IMR-90 (cell line): Measurements from ENCODE around the gene SH2D6. TPM values are rescaled to one million over a fixed set of nuclear protein-coding genes. Genes with fewer than 3 reads are reported as not detected.

ENCODE experiments used
- ATAC-seq: fragments of 200-7000 bp; cut with Tn5 transposase; 2 replicates; pipeline ENCODE4 v1.9.1; 2020; ENCODE audit warnings: low read depth, mild to moderate bottlenecking, moderate library complexity
- BruUV-seq: library from RNA; stranded (reverse); fragments of 400-500 nt; replicated peaks from 2 replicates; lab custom pipeline; 2021; lab: Mats Ljungman, UMichigan
- CTCF ChIA-PET: fragments of 300-600 bp; formaldehyde crosslinking; extraction: SDS; loops from one replicate; lab custom pipeline; 2021; ENCODE audit warnings: antibody characterized with exemption; lab: Yijun Ruan, JAX
- POLR2A ChIA-PET: fragments of 300-600 bp; sonication (Branson Sonifier 250); formaldehyde crosslinking; loops from one replicate; lab custom pipeline; 2022; ENCODE audit warnings: antibody characterized with exemption; ENCODE audit not compliant: unreplicated experiment; lab: Charles Lee
- DNase-seq: peaks from one replicate; pipeline ENCODE4 v3.0.0; 2013
- H2AFZ ChIP-seq: replicated peaks from 2 replicates; pipeline ENCODE3; 2013; ENCODE audit warnings: low read length, mild to moderate bottlenecking; ENCODE audit not compliant: poor library complexity
- H2AK5ac ChIP-seq: 2 replicates; pipeline ENCODE4 v1.6.1; 2013; ENCODE audit warnings: low read depth, low read length, inconsistent platforms
- H2AK9ac ChIP-seq: replicated peaks from 2 replicates; pipeline ENCODE3; 2013; ENCODE audit warnings: mild to moderate bottlenecking, low read depth, low read length, moderate library complexity; ENCODE audit not compliant: poor library complexity
- H2BK120ac ChIP-seq: 2 replicates; pipeline ENCODE4 v1.6.1; 2013; ENCODE audit warnings: low read depth, low read length, inconsistent platforms
- H2BK15ac ChIP-seq: 3 replicates; pipeline ENCODE4 v1.6.1; 2013; ENCODE audit warnings: low read depth, low read length, inconsistent platforms
- H2BK20ac ChIP-seq: 2 replicates; pipeline ENCODE4 v1.6.1; 2013; ENCODE audit warnings: low read depth, mild to moderate bottlenecking, inconsistent platforms, low read length, moderate library complexity
- H2BK5ac ChIP-seq: 2 replicates; pipeline ENCODE4 v1.6.1; 2013; ENCODE audit warnings: mild to moderate bottlenecking, low read depth, low read length, inconsistent platforms; ENCODE audit not compliant: poor library complexity, severe bottlenecking
- H3K14ac ChIP-seq: replicated peaks from 2 replicates; pipeline ENCODE4 v1.6.1; 2013; ENCODE audit warnings: low read depth, low read length, inconsistent platforms
- H3K18ac ChIP-seq: 2 replicates; pipeline ENCODE4 v1.6.1; 2013; ENCODE audit warnings: low read depth, low read length, control low read depth
- H3K23ac ChIP-seq: 2 replicates; pipeline ENCODE4 v1.6.1; 2013; ENCODE audit warnings: low read depth, low read length, inconsistent platforms
- H3K27ac ChIP-seq: 2 replicates; pipeline ENCODE4 v1.5.1; 2013; ENCODE audit warnings: mild to moderate bottlenecking, control low read depth, low read length; ENCODE audit not compliant: insufficient read depth
- H3K27me3 ChIP-seq: 2 replicates; pipeline ENCODE4 v1.6.1; 2013; ENCODE audit warnings: low read length; ENCODE audit not compliant: control insufficient read depth, insufficient read depth
- H3K36me3 ChIP-seq: 2 replicates; pipeline ENCODE4 v1.6.1; 2013; ENCODE audit warnings: low read length, mixed read lengths; ENCODE audit not compliant: control insufficient read depth, insufficient read depth
- H3K4ac ChIP-seq: 2 replicates; pipeline ENCODE4 v1.6.1; 2013; ENCODE audit warnings: low read depth, low read length, inconsistent platforms
- H3K4me1 ChIP-seq: 2 replicates; pipeline ENCODE4 v1.6.1; 2013; ENCODE audit warnings: low read length, mixed read lengths; ENCODE audit not compliant: control insufficient read depth, insufficient read depth
- H3K4me2 ChIP-seq: 2 replicates; pipeline ENCODE4 v1.6.1; 2013; ENCODE audit warnings: low read depth, mild to moderate bottlenecking, control low read depth, low read length, moderate library complexity
- H3K4me3 ChIP-seq: 2 replicates; pipeline ENCODE4 v1.5.1; 2013; ENCODE audit warnings: low read depth, mild to moderate bottlenecking, control low read depth, low read length, moderate library complexity; ENCODE audit not compliant: insufficient read depth
- H3K56ac ChIP-seq: 2 replicates; pipeline ENCODE4 v1.6.1; 2013; ENCODE audit warnings: low read length, inconsistent platforms; ENCODE audit not compliant: insufficient read depth; ENCODE audit errors: extremely low read depth
- H3K79me1 ChIP-seq, 2 experiments: 2 replicates each; pipeline ENCODE4 v1.6.1; 2013; ENCODE audit warnings: low read length in 2 of 2, inconsistent platforms in 1 of 2, low read depth in 1 of 2
- H3K9ac ChIP-seq: 2 replicates; pipeline ENCODE4 v1.6.1; 2013; ENCODE audit warnings: low read depth, low read length, control low read depth
- H3K9me1 ChIP-seq: 2 replicates; pipeline ENCODE4 v1.6.1; 2013; ENCODE audit warnings: low read length, inconsistent platforms; ENCODE audit not compliant: insufficient read depth
- H3K9me3 ChIP-seq: 2 replicates; pipeline ENCODE4 v1.6.1; 2013; ENCODE audit warnings: low read length; ENCODE audit not compliant: control insufficient read depth, insufficient read depth
- H4K20me1 ChIP-seq: 2 replicates; pipeline ENCODE4 v1.6.1; 2013; ENCODE audit warnings: low read length, inconsistent platforms; ENCODE audit not compliant: insufficient read depth
- H4K5ac ChIP-seq: 2 replicates; pipeline ENCODE4 v1.6.1; 2013; ENCODE audit warnings: mild to moderate bottlenecking, low read depth, low read length, control low read depth
- H4K8ac ChIP-seq, 2 experiments: 2 replicates each; pipeline ENCODE4 v1.6.1; 2013; ENCODE audit warnings: low read depth in 2 of 2, low read length in 2 of 2, control low read depth in 1 of 2, inconsistent platforms in 1 of 2
- H4K91ac ChIP-seq: 2 replicates; pipeline ENCODE4 v1.6.1; 2013; ENCODE audit warnings: low read depth, low read length, inconsistent platforms; ENCODE audit not compliant: insufficient read depth
- BHLHE40 ChIP-seq: fragments of 150-350 bp; IDR thresholded peaks from 2 replicates; pipeline ENCODE4 v1.6.1; 2016; ENCODE audit warnings: mild to moderate bottlenecking, low read depth, low read length
- CEBPB ChIP-seq: IDR thresholded peaks from 2 replicates; pipeline ENCODE4 v1.6.1; 2012; ENCODE audit warnings: low read depth, low read length, improper control_type of control experiment
- FOS ChIP-seq: fragments of 150-350 bp; IDR thresholded peaks from 2 replicates; pipeline ENCODE4 v1.6.1; 2016; ENCODE audit warnings: low read depth, low read length
- MAFK ChIP-seq: IDR thresholded peaks from 2 replicates; pipeline ENCODE4 v1.6.1; 2012; ENCODE audit warnings: low read depth, low read length, improper control_type of control experiment
- MAZ ChIP-seq: IDR thresholded peaks from 2 replicates; pipeline ENCODE4 v1.6.1; 2012; ENCODE audit warnings: low read depth, mild to moderate bottlenecking, low read length, improper control_type of control experiment, moderate library complexity, borderline replicate concordance
- MXI1 ChIP-seq: IDR thresholded peaks from 2 replicates; pipeline ENCODE4 v1.6.1; 2012; ENCODE audit warnings: low read depth, mild to moderate bottlenecking, low read length, moderate library complexity, borderline replicate concordance
- POLR2A ChIP-seq: IDR thresholded peaks from 2 replicates; pipeline ENCODE4 v1.6.1; 2012; ENCODE audit warnings: mild to moderate bottlenecking, low read depth, low read length
- RAD21 ChIP-seq: IDR thresholded peaks from 2 replicates; pipeline ENCODE4 v1.6.1; 2012; ENCODE audit warnings: low read length, improper control_type of control experiment
- RCOR1 ChIP-seq: IDR thresholded peaks from 2 replicates; pipeline ENCODE4 v1.6.1; 2012; ENCODE audit warnings: mild to moderate bottlenecking, low read length, improper control_type of control experiment; ENCODE audit not compliant: insufficient replicate concordance
- RFX5 ChIP-seq: IDR thresholded peaks from 2 replicates; pipeline ENCODE4 v1.8.0; 2012; ENCODE audit warnings: low read depth, mild to moderate bottlenecking, low read length, moderate library complexity
- SMC3 ChIP-seq: fragments of 150-350 bp; IDR thresholded peaks from 2 replicates; pipeline ENCODE4 v1.6.1; 2016; ENCODE audit warnings: low read depth, mild to moderate bottlenecking, antibody characterized with exemption, low read length, moderate library complexity
- WGBS, 2 experiments: methylation state at CpG; one replicate each; pipeline versions ENCODE4 v1.1.5 to v1.1.7; 2013; ENCODE audit warnings: missing lambda C conversion rate in 2 of 2; ENCODE audit not compliant: insufficient read length in 1 of 2; ENCODE audit errors: extremely low coverage in 2 of 2; 5-methylcytosine and 5-hydroxymethylcytosine counted together
- dilution Hi-C: fragments of 300-500 bp; cut with HindIII; formaldehyde crosslinking; loops from one replicate; pipeline ENCODE4 v1.14.3; 2018; ENCODE audit warnings: low sequenced_read_pairs; ENCODE audit not compliant: unreplicated experiment
- in situ Hi-C: fragments of 300-500 bp; cut with MboI; formaldehyde crosslinking; loops from 3 replicates; pipeline ENCODE4 v1.14.3; 2019; ENCODE audit warnings: low sequenced_read_pairs, inconsistent platforms, mixed read lengths
- intact Hi-C: fragments of 100-400 bp; cut with micrococcal nuclease; formaldehyde crosslinking; loops from 2 replicates; pipeline ENCODE4 v1.10.0; 2022
- polyA plus RNA-seq, 3 experiments: library from polyadenylated mRNA; depleted of rRNA; stranded (reverse); fragments of >200 nt; gene quantifications; 2 replicates each; pipeline ENCODE4 v1.2.3, GENCODE V29; 2012; ENCODE audit warnings: low replicate concordance in 1 of 3
- total RNA-seq: library from RNA; depleted of rRNA; stranded (reverse); fragments of >200 nt; gene quantifications from 2 replicates; pipeline ENCODE4 v1.2.3, GENCODE V29; 2012
- TF ChIP-seq, protein P1 (sequence below): fragments of 150-350 bp; IDR thresholded peaks from 2 replicates; pipeline ENCODE4 v1.6.1; 2016; ENCODE audit warnings: low read depth, mild to moderate bottlenecking, low read length, moderate library complexity, borderline replicate concordance
- TF ChIP-seq, protein P2 (sequence below): conservative IDR thresholded peaks from 2 replicates; pipeline ENCODE4 v1.5.1; 2012; ENCODE audit warnings: mild to moderate bottlenecking, low read depth, low read length, improper control_type of control experiment
- TF ChIP-seq, protein P3 (sequence below): fragments of 150-350 bp; IDR thresholded peaks from 2 replicates; pipeline ENCODE4 v1.6.1; 2017; ENCODE audit warnings: mild to moderate bottlenecking, antibody characterized with exemption, low read length, low read depth

SH2D6 gene
- total and polyA plus RNA-seq, 2 of the 4 experiments (the other 2 are of a cell fraction), result 0.32 to 0.36 TPM

DNA sequence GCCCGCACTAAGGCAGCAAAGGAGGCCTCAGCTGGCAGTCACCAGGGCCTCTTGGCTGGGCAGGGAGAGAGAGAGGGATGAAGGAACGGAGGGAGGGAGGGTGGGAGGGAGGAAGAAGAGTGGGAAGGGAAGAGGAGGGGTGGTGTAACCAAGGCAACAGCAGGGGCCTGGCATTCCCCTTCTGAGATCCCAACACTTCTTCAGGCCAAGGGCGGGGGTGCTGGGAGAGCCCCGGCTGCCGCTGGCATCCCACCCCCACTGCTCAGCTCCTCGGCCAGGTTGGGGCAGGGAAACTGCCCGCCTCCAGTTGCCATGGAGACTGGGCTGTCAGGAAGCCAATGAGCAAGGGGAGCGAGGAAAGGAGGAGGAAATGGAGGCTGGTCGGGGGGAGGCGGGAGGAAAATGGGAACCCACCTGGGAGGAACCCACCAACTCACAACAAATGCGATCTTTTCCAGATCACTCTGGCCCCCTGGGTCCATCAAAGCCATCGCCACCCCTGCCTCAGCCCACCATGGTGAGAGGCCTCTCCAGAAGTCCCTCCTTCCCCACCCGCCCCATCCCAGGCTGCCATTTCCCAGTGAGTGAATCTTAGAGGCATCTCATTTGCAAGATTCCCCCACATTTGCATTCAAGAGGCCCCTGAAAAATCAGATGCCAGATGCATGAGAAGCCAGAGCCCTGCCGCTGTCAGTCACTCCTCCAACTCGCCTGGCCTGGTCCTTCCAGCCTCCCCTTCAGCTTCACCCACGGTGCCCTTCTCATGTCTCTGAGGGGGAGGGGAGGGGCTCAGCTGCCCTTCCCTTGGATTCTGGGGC lies 12.4 kb downstream of the SH2D6 start:
- ChIA-PET POLR2A (no interaction called here), CTCF (no interaction called here)
- H2AK5ac ChIP-seq, result peak overlapping the region; percentile 74
- no peak overlapping the region; the same call in 1 of the 2 replicates for H4K5ac ChIP-seq
- no peaks in the 10 kb centered on the region for H3K9me3 ChIP-seq
- no peak overlapping the region for H3K56ac ChIP-seq
- no TSS peak for BruUV-seq
- H3K9ac ChIP-seq, result no peak overlapping the region
- no peak overlapping the region for H3K4me2 ChIP-seq
- intact Hi-C loops (no loop called here), dilution Hi-C loops (no loop called here), in situ Hi-C loops (no loop called here)
- H3K27ac ChIP-seq, result no peak overlapping the region
- peak overlapping the region; percentile 2; the same call in 1 of the 2 replicates for H3K4ac ChIP-seq
- peak overlapping the region in 1 of 2 experiments; percentile 29; a peak in 1 of 4 replicates for H4K8ac ChIP-seq
- peak overlapping the region; percentile 23; the same call in 1 of the 2 replicates for H4K91ac ChIP-seq
- H3K79me1 ChIP-seq, result no peaks in the 10 kb centered on the region
- H4K20me1 ChIP-seq, result no peaks in the 10 kb centered on the region
- H3K4me3 ChIP-seq, result no peak overlapping the region
- H3K14ac ChIP-seq, result no peak overlapping the region
- ATAC-seq (no peak), DNase-seq (no peak)
- H2BK5ac ChIP-seq, result no peak overlapping the region
- no peaks in the 10 kb centered on the region for H3K27me3 ChIP-seq
- WGBS, 2 experiments, result 52% methylated on average over 2 of the region's 16 CpGs; no CpG with 5 or more reads in 1 of the 2 experiments
- peak overlapping the region; percentile 3; the same call in 1 of the 2 replicates for H2BK120ac ChIP-seq
- peaks cover under 1% of the 10 kb centered on the region; the same call in 1 of the 2 replicates for H3K9me1 ChIP-seq
- H2AK9ac ChIP-seq, result no peak overlapping the region
- no peak overlapping the region for H2BK20ac ChIP-seq
- no peaks in the 10 kb centered on the region for H3K36me3 ChIP-seq
- peak overlapping the region; percentile 34 for H2AFZ ChIP-seq
- H2BK15ac ChIP-seq, result peak overlapping the region; percentile 60; the same call in 1 of the 3 replicates
- H3K23ac ChIP-seq, result no peak overlapping the region
- H3K18ac ChIP-seq, result no peak overlapping the region; the same call in 1 of the 2 replicates
- H3K4me1 ChIP-seq, result peaks cover 16% of the 10 kb centered on the region
- TF ChIP-seq MAFK (no peak), RCOR1 (no peak), FOS (no peak), RAD21 (no peak), MXI1 (no peak), BHLHE40 (no peak), MAZ (no peak), POLR2A (no peak), RFX5 (no peak), SMC3 (no peak), CEBPB (no peak)
- TF ChIP-seq, protein P1, sequence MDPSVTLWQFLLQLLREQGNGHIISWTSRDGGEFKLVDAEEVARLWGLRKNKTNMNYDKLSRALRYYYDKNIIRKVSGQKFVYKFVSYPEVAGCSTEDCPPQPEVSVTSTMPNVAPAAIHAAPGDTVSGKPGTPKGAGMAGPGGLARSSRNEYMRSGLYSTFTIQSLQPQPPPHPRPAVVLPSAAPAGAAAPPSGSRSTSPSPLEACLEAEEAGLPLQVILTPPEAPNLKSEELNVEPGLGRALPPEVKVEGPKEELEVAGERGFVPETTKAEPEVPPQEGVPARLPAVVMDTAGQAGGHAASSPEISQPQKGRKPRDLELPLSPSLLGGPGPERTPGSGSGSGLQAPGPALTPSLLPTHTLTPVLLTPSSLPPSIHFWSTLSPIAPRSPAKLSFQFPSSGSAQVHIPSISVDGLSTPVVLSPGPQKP, result no peak
- TF ChIP-seq, protein P2, sequence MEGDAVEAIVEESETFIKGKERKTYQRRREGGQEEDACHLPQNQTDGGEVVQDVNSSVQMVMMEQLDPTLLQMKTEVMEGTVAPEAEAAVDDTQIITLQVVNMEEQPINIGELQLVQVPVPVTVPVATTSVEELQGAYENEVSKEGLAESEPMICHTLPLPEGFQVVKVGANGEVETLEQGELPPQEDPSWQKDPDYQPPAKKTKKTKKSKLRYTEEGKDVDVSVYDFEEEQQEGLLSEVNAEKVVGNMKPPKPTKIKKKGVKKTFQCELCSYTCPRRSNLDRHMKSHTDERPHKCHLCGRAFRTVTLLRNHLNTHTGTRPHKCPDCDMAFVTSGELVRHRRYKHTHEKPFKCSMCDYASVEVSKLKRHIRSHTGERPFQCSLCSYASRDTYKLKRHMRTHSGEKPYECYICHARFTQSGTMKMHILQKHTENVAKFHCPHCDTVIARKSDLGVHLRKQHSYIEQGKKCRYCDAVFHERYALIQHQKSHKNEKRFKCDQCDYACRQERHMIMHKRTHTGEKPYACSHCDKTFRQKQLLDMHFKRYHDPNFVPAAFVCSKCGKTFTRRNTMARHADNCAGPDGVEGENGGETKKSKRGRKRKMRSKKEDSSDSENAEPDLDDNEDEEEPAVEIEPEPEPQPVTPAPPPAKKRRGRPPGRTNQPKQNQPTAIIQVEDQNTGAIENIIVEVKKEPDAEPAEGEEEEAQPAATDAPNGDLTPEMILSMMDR, result no peak
- TF ChIP-seq, protein P3, sequence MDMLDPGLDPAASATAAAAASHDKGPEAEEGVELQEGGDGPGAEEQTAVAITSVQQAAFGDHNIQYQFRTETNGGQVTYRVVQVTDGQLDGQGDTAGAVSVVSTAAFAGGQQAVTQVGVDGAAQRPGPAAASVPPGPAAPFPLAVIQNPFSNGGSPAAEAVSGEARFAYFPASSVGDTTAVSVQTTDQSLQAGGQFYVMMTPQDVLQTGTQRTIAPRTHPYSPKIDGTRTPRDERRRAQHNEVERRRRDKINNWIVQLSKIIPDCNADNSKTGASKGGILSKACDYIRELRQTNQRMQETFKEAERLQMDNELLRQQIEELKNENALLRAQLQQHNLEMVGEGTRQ, result no peak
